K562 (cell line): ENCODE measurements around the gene CUX1. TPM values are rescaled to one million over a fixed set of nuclear protein-coding genes. Genes with fewer than 3 reads are reported as not detected.

Source experiments
- AFF1 ChIP-seq, 2 experiments: fragments of 450-650 bp; IDR thresholded peaks; 2 replicates each; pipeline ENCODE4 v1.6.1; 2018; ENCODE audit warnings: mild to moderate bottlenecking in 2 of 2, low read depth in 1 of 2; ENCODE audit not compliant: partially characterized antibody in 2 of 2
- E4F1 ChIP-seq: fragments of 250-450 bp; sonication (Bioruptor Pico); IDR thresholded peaks from 2 replicates; pipeline ENCODE4 v1.5.0; 2021; ENCODE audit warnings: mild to moderate bottlenecking, borderline replicate concordance
- FOS ChIP-seq: IDR thresholded peaks from 3 replicates; pipeline ENCODE4 v1.6.1; 2011; ENCODE audit not compliant: insufficient read length; ENCODE audit errors: extremely low read depth
- SMAD1 ChIP-seq: fragments of 150-350 bp; IDR thresholded peaks from 2 replicates; pipeline ENCODE4 v1.6.1; 2014; ENCODE audit warnings: low read length, low read depth; ENCODE audit not compliant: partially characterized antibody
- TARDBP ChIP-seq: fragments of 450-650 bp; IDR thresholded peaks from 2 replicates; pipeline ENCODE4 v1.6.1; 2016
- TEAD1 ChIP-seq, 2 experiments: fragments of 450-650 bp in 1 of 2; sonication (generic) in 1 of 2; formaldehyde crosslinking; IDR thresholded peaks; 2 replicates each; pipeline versions ENCODE4 v1.4.0 to v1.8.0; 2020 to 2022; ENCODE audit warnings: mild to moderate bottlenecking in 2 of 2, missing genetic modification reagents in 1 of 2
- ZFPM2 ChIP-seq: fragments of 250-450 bp; sonication (Bioruptor Pico); IDR thresholded peaks from 2 replicates; pipeline ENCODE4 v1.5.1; 2022; ENCODE audit warnings: mild to moderate bottlenecking
- ZNF79 ChIP-seq: fragments of 250-450 bp; sonication (Bioruptor Pico); IDR thresholded peaks from 2 replicates; pipeline ENCODE4 v1.4.0; 2020; ENCODE audit warnings: low read depth, mild to moderate bottlenecking, moderate library complexity
- polyA plus RNA-seq, 8 experiments: library from polyadenylated mRNA; depleted of rRNA in 4 of 8; stranded (reverse) in 5 of 8; unstranded in 3 of 8; fragments of >200 nt; fragmentation: Nextera tagmentation in 2 of 8; fragmentation: Illumina TruSeq in 1 of 8; extraction: Ambion mirVana in 2 of 8; extraction: Trizol in 1 of 8; gene quantifications; 2 replicates each; pipeline versions ENCODE4 v1.2.1 to v1.2.3, GENCODE V29; 2011 to 2014; ENCODE audit warnings: inconsistent platforms in 1 of 8, missing spikeins in 1 of 8
- total RNA-seq, 7 experiments: library from RNA; depleted of rRNA in 6 of 7; stranded (reverse); fragments of >200 nt in 6 of 7; fragmentation: Illumina TruSeq in 2 of 7; extraction: Trizol in 2 of 7; gene quantifications; 2 replicates each; pipeline versions ENCODE4 v1.2.1 to v1.2.3, GENCODE V29; 2011 to 2021; ENCODE audit warnings: low replicate concordance in 1 of 7
- TF ChIP-seq, protein P1 (sequence below): fragments of 150-350 bp; conservative IDR thresholded peaks from 2 replicates; pipeline ENCODE4 v1.6.1; 2014; ENCODE audit warnings: low read length
- TF ChIP-seq, protein P2 (sequence below): fragments of 200-400 bp; formaldehyde crosslinking; IDR thresholded peaks from 2 replicates; pipeline ENCODE4 v1.6.1; 2017; ENCODE audit warnings: mild to moderate bottlenecking, low read depth, low read length, moderate library complexity

CUX1 gene
- total and polyA plus RNA-seq, 9 of the 15 experiments (the other 6 are each of a cell fraction or from before 2014, with no cell fraction given) = 3.6 to 55.3 (median 25.2) TPM

DNA sequence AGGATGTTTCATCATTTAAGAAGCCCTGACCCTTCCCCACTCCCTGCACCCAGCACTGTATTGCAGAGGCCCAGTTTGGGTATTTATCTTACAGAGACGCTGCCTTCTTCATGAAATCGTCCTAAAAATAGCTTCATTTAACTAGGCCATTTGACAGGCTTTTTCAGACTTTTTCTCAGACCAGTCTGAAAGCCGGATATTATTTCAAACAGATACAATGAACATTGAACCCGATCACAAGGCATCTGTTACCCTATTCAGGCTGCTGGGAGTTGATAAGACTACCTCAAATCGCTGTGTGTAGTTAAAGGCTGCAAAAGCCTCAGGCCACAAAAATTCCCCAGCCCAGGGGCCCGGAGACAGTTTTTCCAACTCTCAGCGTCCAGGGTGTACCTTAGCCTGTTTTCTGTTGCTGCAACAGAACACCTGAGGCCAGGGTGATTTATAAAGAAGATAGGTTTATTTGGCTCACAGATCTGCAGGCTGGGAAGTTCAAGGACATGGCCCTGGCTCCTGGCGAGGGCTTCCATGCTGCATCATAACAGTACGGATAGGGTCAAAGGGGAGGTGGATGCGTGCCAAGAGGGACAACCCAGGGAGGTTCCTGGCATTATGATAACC, 338.5 kb downstream of the CUX1 start (continued):
- TF ChIP-seq E4F1 (CRISPR knock-in tag) (no peak), TEAD1 (CRISPR knock-in tag; IDR thresholded peaks at IDR 0.05) (peak in 1 of 2 experiments; percentile 9; a peak in 1 of 4 replicates), FOS (no peak), SMAD1 (no peak), AFF1 (IDR thresholded peaks at IDR 0.05; ENCODE audit: low read depth in 1 of 2, partially characterized antibody in 2 of 2) (no peak), ZNF79 (CRISPR knock-in tag) (no peak), ZFPM2 (CRISPR knock-in tag) (no peak), TARDBP (no peak)
- TF ChIP-seq, protein P1, sequence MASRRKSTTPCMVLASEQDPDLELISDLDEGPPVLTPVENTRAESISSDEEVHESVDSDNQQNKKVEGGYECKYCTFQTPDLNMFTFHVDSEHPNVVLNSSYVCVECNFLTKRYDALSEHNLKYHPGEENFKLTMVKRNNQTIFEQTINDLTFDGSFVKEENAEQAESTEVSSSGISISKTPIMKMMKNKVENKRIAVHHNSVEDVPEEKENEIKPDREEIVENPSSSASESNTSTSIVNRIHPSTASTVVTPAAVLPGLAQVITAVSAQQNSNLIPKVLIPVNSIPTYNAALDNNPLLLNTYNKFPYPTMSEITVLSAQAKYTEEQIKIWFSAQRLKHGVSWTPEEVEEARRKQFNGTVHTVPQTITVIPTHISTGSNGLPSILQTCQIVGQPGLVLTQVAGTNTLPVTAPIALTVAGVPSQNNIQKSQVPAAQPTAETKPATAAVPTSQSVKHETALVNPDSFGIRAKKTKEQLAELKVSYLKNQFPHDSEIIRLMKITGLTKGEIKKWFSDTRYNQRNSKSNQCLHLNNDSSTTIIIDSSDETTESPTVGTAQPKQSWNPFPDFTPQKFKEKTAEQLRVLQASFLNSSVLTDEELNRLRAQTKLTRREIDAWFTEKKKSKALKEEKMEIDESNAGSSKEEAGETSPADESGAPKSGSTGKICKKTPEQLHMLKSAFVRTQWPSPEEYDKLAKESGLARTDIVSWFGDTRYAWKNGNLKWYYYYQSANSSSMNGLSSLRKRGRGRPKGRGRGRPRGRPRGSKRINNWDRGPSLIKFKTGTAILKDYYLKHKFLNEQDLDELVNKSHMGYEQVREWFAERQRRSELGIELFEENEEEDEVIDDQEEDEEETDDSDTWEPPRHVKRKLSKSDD = no peak
- TF ChIP-seq, protein P2, sequence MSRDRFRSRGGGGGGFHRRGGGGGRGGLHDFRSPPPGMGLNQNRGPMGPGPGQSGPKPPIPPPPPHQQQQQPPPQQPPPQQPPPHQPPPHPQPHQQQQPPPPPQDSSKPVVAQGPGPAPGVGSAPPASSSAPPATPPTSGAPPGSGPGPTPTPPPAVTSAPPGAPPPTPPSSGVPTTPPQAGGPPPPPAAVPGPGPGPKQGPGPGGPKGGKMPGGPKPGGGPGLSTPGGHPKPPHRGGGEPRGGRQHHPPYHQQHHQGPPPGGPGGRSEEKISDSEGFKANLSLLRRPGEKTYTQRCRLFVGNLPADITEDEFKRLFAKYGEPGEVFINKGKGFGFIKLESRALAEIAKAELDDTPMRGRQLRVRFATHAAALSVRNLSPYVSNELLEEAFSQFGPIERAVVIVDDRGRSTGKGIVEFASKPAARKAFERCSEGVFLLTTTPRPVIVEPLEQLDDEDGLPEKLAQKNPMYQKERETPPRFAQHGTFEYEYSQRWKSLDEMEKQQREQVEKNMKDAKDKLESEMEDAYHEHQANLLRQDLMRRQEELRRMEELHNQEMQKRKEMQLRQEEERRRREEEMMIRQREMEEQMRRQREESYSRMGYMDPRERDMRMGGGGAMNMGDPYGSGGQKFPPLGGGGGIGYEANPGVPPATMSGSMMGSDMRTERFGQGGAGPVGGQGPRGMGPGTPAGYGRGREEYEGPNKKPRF = no peak
